ENCODE measurements around the gene DEFB125. TPM values are rescaled to one million over a fixed set of nuclear protein-coding genes. Genes with fewer than 3 reads are reported as not detected.
"Not testable (repeated sequence)": the region's sequence is repeated elsewhere in the genome, so short reads cannot be mapped to it uniquely, and the experiment has no call there.

The DEFB125 gene, protein sequence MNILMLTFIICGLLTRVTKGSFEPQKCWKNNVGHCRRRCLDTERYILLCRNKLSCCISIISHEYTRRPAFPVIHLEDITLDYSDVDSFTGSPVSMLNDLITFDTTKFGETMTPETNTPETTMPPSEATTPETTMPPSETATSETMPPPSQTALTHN
- total RNA-seq, result not detected
- long read RNA-seq, result 0 reads

DNA sequence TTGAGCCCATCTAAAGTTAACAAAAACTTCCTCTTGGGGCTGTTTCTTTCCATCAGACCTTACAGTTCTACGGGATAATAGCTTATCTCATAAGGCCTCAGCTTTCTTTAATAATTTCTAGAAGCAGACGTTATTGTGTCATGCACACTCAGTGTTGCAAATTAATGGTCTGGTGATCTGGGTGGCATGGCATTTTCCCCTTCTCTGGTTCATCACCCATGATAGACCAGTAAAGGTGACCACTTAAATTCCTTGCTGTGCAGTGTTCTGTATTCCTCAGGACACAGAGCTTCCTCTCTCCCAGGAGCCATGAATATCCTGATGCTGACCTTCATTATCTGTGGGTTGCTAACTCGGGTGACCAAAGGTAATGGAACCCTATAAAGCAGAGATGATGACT, at the start of gene DEFB125:
DEFB125 (plus strand) TSS at position 272 of the 400 bp plus-strand sequence; CDS start at position 310, 38 bp downstream.
- intact Hi-C loops (cut with DNase I), result no loop called here
- ATAC-seq, result no peak
- no peak for DNase-seq

DNA sequence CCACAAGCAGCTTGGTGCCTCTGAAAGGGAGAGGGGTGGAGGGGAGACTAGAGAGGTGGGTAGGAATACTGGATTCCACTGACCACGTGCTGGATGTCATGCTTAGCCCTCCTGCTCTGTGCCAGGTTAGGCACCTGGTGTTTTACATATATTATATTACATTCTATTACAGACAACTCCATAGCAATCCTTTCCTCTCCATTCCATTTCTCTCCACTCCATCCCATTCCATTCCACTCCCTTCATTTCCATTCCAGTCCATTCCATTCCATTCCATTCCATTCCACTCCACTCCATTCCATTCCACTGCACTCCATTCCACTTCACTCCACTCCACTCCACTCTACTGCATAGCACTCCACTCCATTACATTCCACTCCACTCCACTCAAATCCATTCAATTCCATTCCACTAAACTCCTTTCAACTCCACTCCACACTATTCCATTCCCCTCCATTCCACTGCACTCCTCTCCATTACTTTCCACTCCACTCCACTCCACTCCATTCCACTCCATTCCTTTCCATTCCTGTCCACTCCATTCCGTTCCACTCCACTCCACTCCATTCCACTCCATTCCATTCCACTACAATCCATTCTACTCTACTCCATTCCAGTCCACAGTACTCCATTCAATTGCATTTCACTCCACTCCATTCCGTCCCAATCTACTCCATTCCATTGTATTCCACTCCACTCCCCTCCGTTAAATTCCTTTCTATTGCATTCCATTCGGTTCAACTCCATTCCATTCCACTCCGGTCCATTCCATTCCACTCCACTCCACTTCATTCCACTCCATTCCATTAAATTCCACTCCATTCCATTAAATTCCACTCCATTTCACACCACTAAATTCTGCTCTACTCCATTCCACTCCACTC, 27.2 kb upstream of the DEFB125 start:
- DNase-seq (no peak), ATAC-seq (no peak)
- intact Hi-C loops (cut with DNase I), result no loop called here

GRCh38 chr20:61230-61629, 26.2 kb upstream of the DEFB125 start:
- no peak for DNase-seq
- ATAC-seq, result no peak
- intact Hi-C loops (cut with DNase I), result no loop called here

- DNase-seq (no peak), ATAC-seq (no peak)
- intact Hi-C loops (cut with DNase I), result no loop called here
Observed at GRCh38 chr20:61757-62156, 25.7 kb upstream of the DEFB125 start.

DNA sequence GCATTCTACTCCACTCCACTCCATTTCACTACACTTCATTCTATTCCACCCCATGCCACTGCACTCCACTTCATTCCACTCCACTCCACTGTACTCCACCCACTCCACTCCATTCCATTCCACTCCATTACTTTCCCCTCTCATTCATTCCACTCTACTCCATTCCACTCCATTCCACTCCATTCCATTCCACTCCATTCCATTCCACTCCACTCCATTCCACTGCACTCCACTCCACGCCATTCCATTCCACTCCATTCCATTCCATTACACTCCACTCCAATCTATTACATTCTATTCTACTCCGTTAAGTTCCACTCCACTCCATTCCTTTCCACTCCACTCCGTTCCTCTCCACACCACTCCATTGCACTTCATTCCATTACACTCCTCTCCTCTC, 25.0 kb upstream of the DEFB125 start:
- intact Hi-C loops (cut with DNase I), result no loop called here
- DNase-seq, result no peak
- ATAC-seq, result peak in 1 of 2 donors; percentile 23

DNA sequence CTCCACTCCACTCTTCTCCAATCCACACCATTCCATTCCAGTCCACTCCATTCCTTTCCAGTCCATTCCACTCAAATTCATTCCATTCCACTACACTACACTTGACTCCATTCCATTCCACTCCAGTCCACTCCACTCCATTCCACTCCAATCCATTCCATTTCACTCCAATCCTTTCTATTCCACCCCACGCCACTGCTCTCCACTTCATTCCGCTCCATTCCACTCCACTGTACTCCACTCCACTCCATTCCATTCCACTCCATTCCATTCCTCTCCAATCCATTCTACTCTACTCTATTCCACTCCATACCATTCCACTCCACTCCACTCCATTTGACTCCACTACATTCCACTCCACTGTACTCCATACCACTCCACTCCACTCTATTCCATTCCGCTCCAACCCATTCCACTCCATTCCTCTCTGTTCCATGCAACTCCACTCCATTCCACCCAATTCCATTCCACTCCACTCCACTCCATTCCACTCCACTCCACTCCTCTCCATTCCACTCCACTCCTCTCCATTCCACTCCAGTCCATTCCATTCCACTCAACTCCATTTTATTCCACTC, 23.4 kb upstream of the DEFB125 start:
- intact Hi-C loops (cut with DNase I), result no loop called here
- ATAC-seq, result no peak
- DNase-seq, result no peak

DNA sequence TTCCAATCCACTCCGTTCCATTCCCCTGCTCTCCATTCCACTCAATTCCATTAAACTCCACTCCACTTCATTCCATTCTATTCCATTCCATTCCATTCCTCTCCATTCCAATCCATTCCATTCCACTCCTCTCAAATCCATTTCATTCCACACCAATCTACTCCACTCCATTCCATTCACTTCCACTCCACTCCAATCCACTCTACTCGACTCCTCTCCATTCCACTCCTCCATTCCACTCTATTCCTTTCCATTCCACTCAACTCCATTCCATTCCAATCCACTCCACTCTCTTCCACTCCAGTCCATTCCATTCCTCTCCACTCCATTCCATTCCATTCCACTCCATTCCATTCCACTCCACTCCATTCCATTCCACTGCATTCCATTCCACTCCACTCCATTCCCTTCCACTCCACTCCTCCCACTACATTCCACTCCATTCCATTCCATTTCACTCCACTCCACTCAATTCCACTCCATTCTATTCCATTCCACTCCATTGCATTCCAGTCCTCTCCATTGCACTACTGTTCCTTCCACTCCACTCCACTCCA, 22.6 kb upstream of the DEFB125 start:
- peak in 1 of 2 donors; percentile 30 for ATAC-seq
- intact Hi-C loops (cut with DNase I), result no loop called here
- DNase-seq, result no peak

GRCh38 chr20:77231-77630, 10.2 kb upstream of the DEFB125 start:
- ATAC-seq (no peak), DNase-seq (no peak)
- intact Hi-C loops (cut with DNase I), result no loop called here

DNA sequence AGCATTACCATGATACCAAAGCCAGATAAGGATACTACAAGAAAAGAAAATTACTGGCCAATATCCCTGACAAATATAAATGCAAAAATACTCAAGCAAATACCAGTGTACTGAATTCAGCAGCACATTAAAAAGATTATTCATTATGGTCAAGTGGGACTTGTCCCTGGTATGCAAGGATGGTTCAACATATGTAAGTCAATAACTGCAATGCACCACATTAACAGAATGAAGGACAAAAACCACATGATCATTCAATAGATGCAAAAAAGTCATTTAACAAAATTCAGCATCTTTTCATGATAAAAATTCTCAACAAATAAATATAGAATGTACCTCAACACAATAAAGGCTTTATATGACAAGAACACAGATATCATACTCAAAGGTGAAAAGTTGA, 9.1 kb upstream of the DEFB125 start:
- DNase-seq (no peak), ATAC-seq (no peak)
- intact Hi-C loops (cut with DNase I), result no loop called here

- ATAC-seq, result no peak
- DNase-seq, result no peak
- intact Hi-C loops (cut with DNase I), result no loop called here
Observed at GRCh38 chr20:79565-79964, 7.9 kb upstream of the DEFB125 start.

GRCh38 chr20:90651-91050, 3.2 kb downstream of the DEFB125 start:
- no peak for ATAC-seq
- DNase-seq, result no peak
- intact Hi-C loops (cut with DNase I), result no loop called here

DNA sequence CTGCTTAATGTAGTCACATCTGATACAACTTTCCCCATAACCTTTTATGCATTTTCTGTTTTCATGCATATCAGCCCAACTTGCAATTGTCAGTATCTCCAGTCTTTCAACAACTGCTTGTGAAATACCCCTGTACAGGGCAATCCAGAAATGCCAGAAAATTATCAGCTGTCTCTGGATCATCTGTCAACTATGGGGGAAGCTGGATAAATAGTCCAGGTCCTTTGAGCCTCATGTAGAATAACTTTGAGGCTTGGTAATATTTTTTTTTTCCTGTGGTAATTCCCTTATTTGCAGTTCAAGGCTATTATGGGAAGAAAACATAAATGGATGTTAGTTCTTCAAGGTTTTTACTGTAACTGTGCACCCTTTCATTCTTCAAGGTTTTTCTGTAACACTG, 6.2 kb downstream of the DEFB125 start:
- intact Hi-C loops (cut with DNase I), result no loop called here
- no peak for DNase-seq

GRCh38 chr20:95215-95614, 7.7 kb downstream of the DEFB125 start:
- intact Hi-C loops (cut with DNase I), result no loop called here
- ATAC-seq (no peak), DNase-seq (no peak)

More for the DNA sequence above, 6.2 kb downstream of the DEFB125 start:
- no peak for ATAC-seq

GRCh38 chr20:97691-98090, 10.2 kb downstream of the DEFB125 start:
- DNase-seq; ATAC-seq; intact Hi-C loops (cut with DNase I): not testable (repeated sequence)

GRCh38 chr20:101975-102374, 14.5 kb downstream of the DEFB125 start:
- no peak for ATAC-seq
- DNase-seq, result no peak
- intact Hi-C loops (cut with DNase I), result no loop called here

- DNase-seq, result no peak
- no peak for ATAC-seq
- intact Hi-C loops (cut with DNase I), result no loop called here
Observed at GRCh38 chr20:103456-103855, 16.0 kb downstream of the DEFB125 start.

- ATAC-seq, result no peak
- no peak for DNase-seq
- intact Hi-C loops (cut with DNase I), result no loop called here
Observed at GRCh38 chr20:112396-112795, 24.9 kb downstream of the DEFB125 start.

- intact Hi-C loops (cut with DNase I), result no loop called here
- no peak for ATAC-seq
- no peak for DNase-seq
Observed at GRCh38 chr20:117518-117917, 30.0 kb downstream of the DEFB125 start.

DNA sequence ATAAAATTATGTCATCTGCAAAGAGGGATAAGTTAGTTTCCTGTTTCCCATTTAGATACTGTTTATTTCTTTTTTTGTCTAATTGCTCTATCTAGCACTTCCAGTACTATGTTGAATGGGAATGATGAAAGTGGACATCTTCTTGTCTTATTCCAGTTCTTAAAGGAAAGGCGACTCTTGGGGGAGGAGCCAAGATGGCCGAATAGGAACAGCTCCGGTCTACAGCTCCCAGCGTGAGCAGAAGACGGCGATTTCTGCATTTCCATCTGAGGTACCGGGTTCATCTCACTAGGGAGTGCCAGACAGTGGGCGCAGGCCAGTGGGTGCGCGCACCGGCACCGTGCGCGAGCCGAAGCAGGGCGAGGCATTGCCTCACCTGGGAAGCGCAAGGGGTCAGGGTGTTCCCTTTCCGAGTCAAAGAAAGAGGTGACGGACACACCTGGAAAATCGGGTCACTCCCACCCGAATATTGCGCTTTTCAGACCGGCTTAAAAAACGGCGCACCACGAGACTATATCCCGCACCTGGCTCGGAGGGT, 42.4 kb downstream of the DEFB125 start:
- DNase-seq; intact Hi-C loops (cut with DNase I); ATAC-seq: not testable (repeated sequence)

Measured in left cardiac atrium (tissue), 4 donors.